ENCODE results near the gene MOV10.
"Not testable (repeated sequence)": the region's sequence is repeated elsewhere in the genome, so short reads cannot be mapped to it uniquely, and the experiment has no call there.

MOV10 gene

GRCh38 chr1:112674440-112674985, at the start of gene MOV10:
MOV10 (plus strand) TSS chr1:112674659; CDS start chr1:112674913, 254 bp downstream.
- peak; percentile 57 for DNase-seq

GRCh38 chr1:112625696-112626095, 48.8 kb upstream of the MOV10 start:
- DNase-seq: no peak

- no peak for DNase-seq
These were observed 48.3 kb upstream of the MOV10 start for GRCh38 chr1:112626193-112626592.

GRCh38 chr1:112626887-112627286, 47.6 kb upstream of the MOV10 start:
- DNase-seq: no peak

- DNase-seq: no peak
These were observed 45.9 kb upstream of the MOV10 start for GRCh38 chr1:112628516-112628915.

- DNase-seq: no peak
These were observed 45.2 kb upstream of the MOV10 start for GRCh38 chr1:112629256-112629655.

- DNase-seq: no peak
These were observed 40.8 kb upstream of the MOV10 start for GRCh38 chr1:112633628-112634027.

- DNase-seq: no peak
These were observed 40.1 kb upstream of the MOV10 start for GRCh38 chr1:112634367-112634766.

- DNase-seq: no peak
These were observed 38.4 kb upstream of the MOV10 start for GRCh38 chr1:112636056-112636455.

- DNase-seq: no peak
These were observed 37.7 kb upstream of the MOV10 start for GRCh38 chr1:112636597-112637253.

GRCh38 chr1:112637254-112638109, 37.0 kb upstream of the MOV10 start:
- no peak for DNase-seq

GRCh38 chr1:112638110-112638428, 36.4 kb upstream of the MOV10 start:
- DNase-seq: no peak

GRCh38 chr1:112640437-112640836, 34.0 kb upstream of the MOV10 start:
- DNase-seq: not testable (repeated sequence)

GRCh38 chr1:112643080-112643479, 31.4 kb upstream of the MOV10 start:
- DNase-seq: no peak

- DNase-seq: no peak
These were observed 28.2 kb upstream of the MOV10 start for GRCh38 chr1:112646225-112646624.

- no peak for DNase-seq
These were observed 23.3 kb upstream of the MOV10 start for GRCh38 chr1:112651205-112651604.

GRCh38 chr1:112665857-112666256, 8.6 kb upstream of the MOV10 start:
- DNase-seq: no peak

GRCh38 chr1:112666946-112667345, 7.5 kb upstream of the MOV10 start:
- no peak for DNase-seq

GRCh38 chr1:112672009-112672408, 2.5 kb upstream of the MOV10 start:
- no peak for DNase-seq

- DNase-seq: no peak
These were observed 1.6 kb upstream of the MOV10 start for GRCh38 chr1:112672842-112673241.

GRCh38 chr1:112673592-112674439, 643 bp upstream of the MOV10 start:
- no peak for DNase-seq

- no peak for DNase-seq
These were observed 698 bp downstream of the MOV10 start for GRCh38 chr1:112674986-112675727.
